Thymus (tissue), 14 donors: ENCODE data around the gene BACE2. TPM values are rescaled to one million over a fixed set of nuclear protein-coding genes. Genes with fewer than 3 reads are reported as not detected.

Source experiments
- DNase-seq, 9 donors: peaks; one replicate each; pipeline ENCODE4 v3.0.0-alpha.2; 2013; ENCODE audit warnings: low spot score in 9 of 9, low read depth in 6 of 9, missing footprints in 1 of 9
- H3K27ac ChIP-seq, 2 donors: one replicate each; pipeline ENCODE4 v1.5.1; 2013; ENCODE audit warnings: control low read depth in 1 of 2, low read depth in 1 of 2, low read length in 1 of 2, mild to moderate bottlenecking in 1 of 2, moderate library complexity in 1 of 2
- H3K27me3 ChIP-seq, 2 donors: one replicate each; pipeline ENCODE4 v1.5.1; 2013; ENCODE audit warnings: low read length in 1 of 2; ENCODE audit not compliant: control insufficient read depth in 2 of 2, insufficient read depth in 1 of 2
- H3K36me3 ChIP-seq, 2 donors: one replicate each; pipeline ENCODE4 v1.5.1; 2013; ENCODE audit warnings: low read length in 1 of 2, mild to moderate bottlenecking in 1 of 2, moderate library complexity in 1 of 2; ENCODE audit not compliant: control insufficient read depth in 2 of 2, insufficient read depth in 2 of 2
- H3K4me1 ChIP-seq, 2 donors: one replicate each; pipeline ENCODE4 v1.5.1; 2013; ENCODE audit warnings: low read length in 2 of 2; ENCODE audit not compliant: control insufficient read depth in 2 of 2, insufficient read depth in 2 of 2
- H3K4me3 ChIP-seq, 2 donors: one replicate each; pipeline ENCODE4 v1.5.1; 2013; ENCODE audit warnings: low read length in 2 of 2, control low read depth in 1 of 2, mild to moderate bottlenecking in 1 of 2
- H3K9me3 ChIP-seq, 2 donors: one replicate each; pipeline ENCODE4 v1.5.1; 2013; ENCODE audit warnings: low read length in 1 of 2, mild to moderate bottlenecking in 1 of 2; ENCODE audit not compliant: control insufficient read depth in 2 of 2, insufficient read depth in 1 of 2
- WGBS: extraction: QIAGEN DNeasy Blood & Tissue Kit; methylation state at CpG from one replicate; pipeline ENCODE4 v1.1.7; 2013; 5-methylcytosine and 5-hydroxymethylcytosine counted together
- long read RNA-seq, 10 donors: transcript quantifications; one replicate each; lab custom pipeline, GENCODE V29; 2026
- polyA plus RNA-seq: library from polyadenylated mRNA; stranded (reverse); fragments of 200-250 nt; gene quantifications from one replicate; pipeline ENCODE4 v1.2.3, GENCODE V29; 2013
- total RNA-seq: library from RNA; stranded (reverse); fragments of 120-200 nt; gene quantifications from one replicate; pipeline ENCODE4 v1.2.4, GENCODE V29; 2013
- donor health status: healthy.

BACE2 gene
- total RNA-seq (5.9 TPM), polyA plus RNA-seq (17.6 TPM)
- long read RNA-seq, donor 1 = 0 reads
- long read RNA-seq, donor 2, transcript BACE2-202 (9 exons, 2,993 nt) = major isoform, 8 of 8 reads
- long read RNA-seq, donor 2, partial matches to known transcripts = 0 of 8 reads
- long read RNA-seq, donor 2, other reads (novel, unspliced or antisense) = 0 of 8 reads
- long read RNA-seq, donor 3, partial matches to known transcripts = 0 of 1 reads
- long read RNA-seq, donor 3, other reads (novel, unspliced or antisense) = 0 of 1 reads
- long read RNA-seq, donor 4 = 0 reads
- long read RNA-seq, donor 5, partial matches to known transcripts = 0 of 2 reads
- long read RNA-seq, donor 5, other reads (novel, unspliced or antisense) = 0 of 2 reads
- long read RNA-seq, donor 6, partial matches to known transcripts = 0 of 1 reads
- long read RNA-seq, donor 6, other reads (novel, unspliced or antisense) = 0 of 1 reads
- long read RNA-seq, donor 7, partial matches to known transcripts = 0 of 2 reads
- long read RNA-seq, donor 7, other reads (novel, unspliced or antisense) = 0 of 2 reads
- long read RNA-seq, donor 8, partial matches to known transcripts = 0 of 2 reads
- long read RNA-seq, donor 8, other reads (novel, unspliced or antisense) = 0 of 2 reads
- long read RNA-seq, donor 9, partial matches to known transcripts = 0 of 1 reads
- long read RNA-seq, donor 9, other reads (novel, unspliced or antisense) = 0 of 1 reads
- long read RNA-seq, donor 10, partial matches to known transcripts = 0 of 1 reads
- long read RNA-seq, donor 10, other reads (novel, unspliced or antisense) = 0 of 1 reads

- Histone ChIP-seq H3K9me3 (peaks cover 0 to 3% of the 10 kb centered on the region in 2 donors), H3K27ac (peak within 1 kb of the TSS; percentile 51 to 70), H3K4me3 (peak within 1 kb of the TSS; percentile 30 to 52), H3K27me3 (peaks cover 52 to 76% of the 10 kb centered on the region in 2 donors), H3K4me1 (peaks cover 0 to 2% of the 10 kb centered on the region in 2 donors), H3K36me3 (no peaks in the 10 kb centered on the region)
- peak in 5 of 9 donors; percentile 3 to 28 (median 14) for DNase-seq
- 1% methylated on average over 109 of the region's 111 CpGs for WGBS
These were observed at the start of gene BACE2 for GRCh38 chr21:41167348-41168342. Gene BACE2 (plus strand): TSS chr21:41168160. CDS start chr21:41168264, 104 bp downstream.

GRCh38 chr21:41119901-41120300 is 48.1 kb upstream of the BACE2 start:
- Histone ChIP-seq H3K36me3 (no peaks in the 10 kb centered on the region), H3K27me3 (peaks cover 0 to 2% of the 10 kb centered on the region in 2 donors), H3K27ac (no peak overlapping the region), H3K4me1 (no peaks in the 10 kb centered on the region), H3K9me3 (no peaks in the 10 kb centered on the region), H3K4me3 (no peak overlapping the region)
- no peak for DNase-seq
- 93% methylated on average over 1 of the region's 1 CpG for WGBS

- no peak overlapping the region for H3K27ac ChIP-seq
- no peak for DNase-seq
- no peaks in the 10 kb centered on the region for H3K4me1 ChIP-seq
- peaks cover 0 to 2% of the 10 kb centered on the region in 2 donors for H3K27me3 ChIP-seq
- H3K9me3 ChIP-seq = no peaks in the 10 kb centered on the region
- 97% methylated on average over 4 of the region's 4 CpGs for WGBS
- no peaks in the 10 kb centered on the region for H3K36me3 ChIP-seq
- no peak overlapping the region for H3K4me3 ChIP-seq
These were observed 47.0 kb upstream of the BACE2 start for GRCh38 chr21:41120997-41121396.

- no peak overlapping the region for H3K27ac ChIP-seq
- H3K36me3 ChIP-seq = no peaks in the 10 kb centered on the region
- no peak overlapping the region for H3K4me3 ChIP-seq
- WGBS = 47% methylated on average over 19 of the region's 19 CpGs
- H3K27me3 ChIP-seq = peaks cover 0 to 2% of the 10 kb centered on the region in 2 donors
- peak in 8 of 9 donors; percentile 19 to 73 (median 53) for DNase-seq
- no peaks in the 10 kb centered on the region for H3K9me3 ChIP-seq
- no peaks in the 10 kb centered on the region for H3K4me1 ChIP-seq
These were observed 46.1 kb upstream of the BACE2 start for GRCh38 chr21:41121785-41122415.

- Histone ChIP-seq H3K36me3 (no peaks in the 10 kb centered on the region), H3K9me3 (no peaks in the 10 kb centered on the region), H3K27me3 (no peaks in the 10 kb centered on the region), H3K4me3 (no peak overlapping the region), H3K4me1 (no peaks in the 10 kb centered on the region), H3K27ac (no peak overlapping the region)
- 96% methylated on average over 13 of the region's 13 CpGs for WGBS
- DNase-seq = no peak
These were observed 43.2 kb upstream of the BACE2 start for GRCh38 chr21:41124641-41125201.

- no peak overlapping the region for H3K27ac ChIP-seq
- DNase-seq = no peak
- no peaks in the 10 kb centered on the region for H3K9me3 ChIP-seq
- no peaks in the 10 kb centered on the region for H3K4me1 ChIP-seq
- no peaks in the 10 kb centered on the region for H3K27me3 ChIP-seq
- H3K4me3 ChIP-seq = no peak overlapping the region
- H3K36me3 ChIP-seq = no peaks in the 10 kb centered on the region
These were observed 39.0 kb upstream of the BACE2 start for GRCh38 chr21:41128981-41129380.

GRCh38 chr21:41130883-41131282 is 37.1 kb upstream of the BACE2 start:
- Histone ChIP-seq H3K36me3 (no peaks in the 10 kb centered on the region), H3K9me3 (no peaks in the 10 kb centered on the region), H3K27me3 (no peaks in the 10 kb centered on the region), H3K4me1 (no peaks in the 10 kb centered on the region), H3K27ac (no peak overlapping the region), H3K4me3 (no peak overlapping the region)
- whole genome bisulfite sequencing = 26% methylated on average over 3 of the region's 3 CpGs
- no peak for DNase-seq

GRCh38 chr21:41133874-41134522 is 34.0 kb upstream of the BACE2 start:
- Histone ChIP-seq H3K27me3 (no peaks in the 10 kb centered on the region), H3K9me3 (no peaks in the 10 kb centered on the region), H3K4me1 (no peaks in the 10 kb centered on the region), H3K36me3 (no peaks in the 10 kb centered on the region), H3K27ac (no peak overlapping the region), H3K4me3 (no peak overlapping the region)
- WGBS = 65% methylated on average over 5 of the region's 5 CpGs
- DNase-seq = no peak
